ENCODE measurements around the gene ADAT1. TPM values are rescaled to one million over a fixed set of nuclear protein-coding genes. Genes with fewer than 3 reads are reported as not detected.

Gene ADAT1
- total and polyA plus RNA-seq, 2 of the 8 experiments (the other 6 are each of a cell fraction or from before 2014, with no cell fraction given): 30.7 to 44.7 TPM

- FAIRE-seq (no peak), DNase-seq (ENCODE audit: low read depth in 1 of 2, low spot score in 2 of 2) (no peak)
- Histone ChIP-seq H3K18ac (ENCODE audit: extremely low read depth, low read length) (no peak overlapping the region), H2BK120ac (replicated peaks; ENCODE audit: low read depth, low read length) (no peak overlapping the region), H3K36me3 (ENCODE audit: control insufficient read depth in 2 of 4, insufficient read depth in 4 of 4, low read length in 3 of 4) (peaks cover 41 to 71% (median 60%) of the 10 kb centered on the region in 4 experiments), H3K4me3 (ENCODE audit: extremely low read depth in 1 of 4, insufficient read depth in 2 of 4, low read depth in 3 of 4, low read length in 4 of 4) (no peak overlapping the region), H2BK20ac (ENCODE audit: low read length) (no peak overlapping the region), H3K56ac (replicated peaks; ENCODE audit: insufficient read length, low read depth, low read length) (no peak overlapping the region), H3K14ac (ENCODE audit: insufficient read length) (no peak overlapping the region), H3K9ac (replicated peaks in 1 of 4; ENCODE audit: extremely low read depth in 1 of 4, low read depth in 3 of 4, low read length in 3 of 4) (no peak overlapping the region), H3K23ac (ENCODE audit: insufficient read length) (no peak overlapping the region), H3K27me3 (replicated peaks in 1 of 4; ENCODE audit: control insufficient read depth in 3 of 4, extremely low read depth in 1 of 4, insufficient read depth in 3 of 4, low read length in 3 of 4) (no peaks in the 10 kb centered on the region), H2AFZ (ENCODE audit: low read length) (no peak overlapping the region), H3K23me2 (ENCODE audit: low read depth, low read length) (peaks cover 1% of the 10 kb centered on the region; the same call in 1 of the 2 replicates), H4K20me1 (replicated peaks in 1 of 2; ENCODE audit: control insufficient read depth in 1 of 2, insufficient read depth in 2 of 2, low read length in 2 of 2) (peaks cover 0 to 5% of the 10 kb centered on the region in 2 experiments), H3K79me2 (ENCODE audit: control insufficient read depth in 1 of 2, insufficient read depth in 2 of 2, low read length in 2 of 2) (no peaks in the 10 kb centered on the region), H3K4ac (replicated peaks; ENCODE audit: insufficient read length, low read depth, low read length) (no peak overlapping the region), H3K9me3 (ENCODE audit: insufficient read depth in 2 of 2, low read depth in 1 of 2, low read length in 1 of 2) (no peaks in the 10 kb centered on the region), H3K4me1 (replicated peaks in 1 of 4; ENCODE audit: control insufficient read depth in 3 of 4, insufficient read depth in 4 of 4, low read length in 3 of 4) (no peaks in the 10 kb centered on the region), H2AK5ac (ENCODE audit: low read depth, low read length) (no peak overlapping the region), H3K4me2 (ENCODE audit: insufficient read depth in 1 of 2, low read depth in 2 of 2, low read length in 2 of 2) (no peak overlapping the region), H3K27ac (ENCODE audit: low read depth, low read length) (no peak overlapping the region), H2BK12ac (ENCODE audit: low read depth, low read length) (no peak overlapping the region), H4K5ac (ENCODE audit: insufficient read length, low read depth, low read length) (no peak overlapping the region), H2BK5ac (ENCODE audit: low read depth, low read length) (no peak overlapping the region), H2BK15ac (ENCODE audit: low read length) (no peak overlapping the region), H4K91ac (replicated peaks; ENCODE audit: insufficient read length, low read length) (no peak overlapping the region), H3K79me1 (ENCODE audit: low read depth, low read length) (no peaks in the 10 kb centered on the region), H4K8ac (ENCODE audit: extremely low read depth, insufficient read depth, low read length) (no peak overlapping the region)
- CTCF ChIA-PET (ENCODE audit: partially characterized antibody): no interaction called here
- 93% methylated on average over 3 of the region's 3 CpGs; no CpG with 5 or more reads in 1 of the 2 experiments for WGBS, 2 experiments (ENCODE audit: extremely low coverage in 1 of 2, insufficient coverage in 1 of 2, insufficient read length in 1 of 2, insufficient replicate concordance in 2 of 2, low coverage in 1 of 2, low lambda C conversion rate in 2 of 2, missing lambda C conversion rate in 1 of 2)
- POLR2A ChIA-PET (ENCODE audit: partially characterized antibody): interaction anchor here (2.1 kb wide), 1 partner anchor 93 kb away, joined by 4 read pairs; the partner anchor contains the start of gene CHST5
- TF ChIP-seq TAF1 (IDR thresholded peaks at IDR 0.05; ENCODE audit: low read depth, low read length): no peak
- no peak for TF ChIP-seq RNF2 (IDR thresholded peaks at IDR 0.05; ENCODE audit: borderline replicate concordance, low read depth, low read length, missing control alignments, poor library complexity, severe bottlenecking)
- no peak for TF ChIP-seq EP300 (IDR thresholded peaks at IDR 0.05; ENCODE audit: borderline replicate concordance in 1 of 2, low read depth in 2 of 2, low read length in 2 of 2)
- TF ChIP-seq EZH2 (IDR thresholded peaks at IDR 0.05; ENCODE audit: low read depth, low read length, severe bottlenecking): no peak
- TF ChIP-seq SIRT6 (IDR thresholded peaks at IDR 0.05; ENCODE audit: low read length): no peak
- TF ChIP-seq CREB1 (IDR thresholded peaks at IDR 0.05): no peak
- no peak for TF ChIP-seq ASH2L (IDR thresholded peaks at IDR 0.05; ENCODE audit: low read length)
- TF ChIP-seq BACH1 (IDR thresholded peaks at IDR 0.05; ENCODE audit: low read length): no peak
- TF ChIP-seq GABPA (IDR thresholded peaks at IDR 0.05; ENCODE audit: borderline replicate concordance, insufficient read depth, low read length): no peak
- TF ChIP-seq CEBPB (IDR thresholded peaks at IDR 0.05; ENCODE audit: low read depth, low read length): no peak
- no peak for TF ChIP-seq HDAC6 (IDR thresholded peaks at IDR 0.05; ENCODE audit: low read depth, low read length)
- no peak for TF ChIP-seq TEAD4 (IDR thresholded peaks at IDR 0.05; ENCODE audit: low read depth, low read length)
- TF ChIP-seq PHF8 (conservative IDR thresholded peaks at IDR 0.05; ENCODE audit: low read depth, low read length): no peak
- TF ChIP-seq RBBP5 (IDR thresholded peaks at IDR 0.05; ENCODE audit: borderline replicate concordance, low read depth, low read length): no peak
- no peak for TF ChIP-seq BCL11A (IDR thresholded peaks at IDR 0.05; ENCODE audit: low read depth in 2 of 2, low read length in 2 of 2)
Observed at GRCh38 chr16:75627851-75628250, 4.8 kb upstream of the ADAT1 start.

All from H1 (cell line).